HG02943 (cell line): ENCODE data around the gene GPR152.

ENCODE experiments used
- ATAC-seq: cut with Tn5 transposase; IDR thresholded peaks from one replicate; pipeline ENCODE4 v1.9.1; 2021; ENCODE audit warnings: mild to moderate bottlenecking, low read depth, moderate library complexity; ENCODE audit not compliant: unreplicated experiment

Gene GPR152

GRCh38 chr11:67401495-67402191 is 50.9 kb downstream of the GPR152 start, which contains the start of gene PPP1CA:
Gene PPP1CA (minus strand): TSS chr11:67401858. CDS start chr11:67401782, 76 bp downstream.
- ATAC-seq = peak; percentile 56
